Measurements from ENCODE around the gene SGK1.

DNA sequence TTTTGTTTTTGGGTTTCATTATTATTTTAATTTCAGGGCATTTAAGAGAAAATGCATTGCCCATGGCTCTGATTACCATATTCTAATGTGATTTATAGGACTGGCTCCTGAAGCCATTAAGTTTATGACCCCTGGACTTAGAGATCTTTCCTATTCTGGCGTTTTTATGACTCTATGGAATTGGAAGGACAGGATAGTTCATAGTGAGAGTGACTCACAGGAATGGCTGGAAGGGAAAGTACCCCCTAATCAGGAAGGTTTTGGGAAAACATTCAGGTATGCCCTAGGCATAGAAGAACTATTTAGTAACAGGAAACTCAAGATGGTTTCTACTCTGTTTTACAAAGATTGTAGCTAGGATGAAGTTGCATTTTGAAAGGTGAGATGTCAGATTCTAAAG, 156.9 kb downstream of the SGK1 start:
- TF ChIP-seq, protein P1, sequence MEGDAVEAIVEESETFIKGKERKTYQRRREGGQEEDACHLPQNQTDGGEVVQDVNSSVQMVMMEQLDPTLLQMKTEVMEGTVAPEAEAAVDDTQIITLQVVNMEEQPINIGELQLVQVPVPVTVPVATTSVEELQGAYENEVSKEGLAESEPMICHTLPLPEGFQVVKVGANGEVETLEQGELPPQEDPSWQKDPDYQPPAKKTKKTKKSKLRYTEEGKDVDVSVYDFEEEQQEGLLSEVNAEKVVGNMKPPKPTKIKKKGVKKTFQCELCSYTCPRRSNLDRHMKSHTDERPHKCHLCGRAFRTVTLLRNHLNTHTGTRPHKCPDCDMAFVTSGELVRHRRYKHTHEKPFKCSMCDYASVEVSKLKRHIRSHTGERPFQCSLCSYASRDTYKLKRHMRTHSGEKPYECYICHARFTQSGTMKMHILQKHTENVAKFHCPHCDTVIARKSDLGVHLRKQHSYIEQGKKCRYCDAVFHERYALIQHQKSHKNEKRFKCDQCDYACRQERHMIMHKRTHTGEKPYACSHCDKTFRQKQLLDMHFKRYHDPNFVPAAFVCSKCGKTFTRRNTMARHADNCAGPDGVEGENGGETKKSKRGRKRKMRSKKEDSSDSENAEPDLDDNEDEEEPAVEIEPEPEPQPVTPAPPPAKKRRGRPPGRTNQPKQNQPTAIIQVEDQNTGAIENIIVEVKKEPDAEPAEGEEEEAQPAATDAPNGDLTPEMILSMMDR (conservative IDR thresholded peaks at IDR 0.05 in 1 of 2, IDR thresholded peaks at IDR 0.05 in 1 of 2; ENCODE audit: extremely low read depth in 1 of 2, insufficient read depth in 1 of 2, low read depth in 1 of 2, low read length in 2 of 2): no peak
- TF ChIP-seq EZH2 (IDR thresholded peaks at IDR 0.05; ENCODE audit: borderline replicate concordance, low read length): no peak

Measured in mammary epithelial cell (primary cell).